ENCODE measurements around the gene KIAA1217. TPM values are rescaled to one million over a fixed set of nuclear protein-coding genes. Genes with fewer than 3 reads are reported as not detected.

Gene KIAA1217
- total and polyA plus RNA-seq, 2 of the 8 experiments (the other 6 are each of a cell fraction or from before 2014, with no cell fraction given), result 4.5 to 15.6 TPM

DNA sequence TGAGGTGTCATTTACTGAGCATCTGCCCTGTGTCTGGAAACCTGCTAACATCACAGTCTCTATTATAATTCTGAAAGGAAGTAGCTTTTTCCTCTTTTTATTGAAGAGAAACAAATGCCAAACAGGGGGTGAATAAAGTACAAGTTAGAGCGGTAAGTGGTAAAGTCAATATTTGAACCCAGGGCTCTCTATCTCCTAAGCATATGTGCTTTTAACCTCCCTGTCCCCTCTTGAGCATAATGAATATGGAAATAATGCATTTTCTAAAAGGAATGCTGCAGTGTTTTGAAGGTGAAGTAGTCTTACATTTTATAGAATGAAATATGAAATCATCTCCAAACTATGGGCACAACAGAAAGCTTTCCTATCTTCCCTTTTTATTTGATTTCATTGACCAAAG lies 196.7 kb downstream of the KIAA1217 start (continued):
- no peak for TF ChIP-seq SIRT6 (IDR thresholded peaks at IDR 0.05; ENCODE audit: low read length)
- no peak for TF ChIP-seq RAD21 (IDR thresholded peaks at IDR 0.05 in 1 of 2, conservative IDR thresholded peaks at IDR 0.05 in 1 of 2; ENCODE audit: low read depth in 2 of 2, low read length in 2 of 2)

Measured in H1 (cell line).